ENCODE data around the gene NSUN2.

Gene NSUN2

DNA sequence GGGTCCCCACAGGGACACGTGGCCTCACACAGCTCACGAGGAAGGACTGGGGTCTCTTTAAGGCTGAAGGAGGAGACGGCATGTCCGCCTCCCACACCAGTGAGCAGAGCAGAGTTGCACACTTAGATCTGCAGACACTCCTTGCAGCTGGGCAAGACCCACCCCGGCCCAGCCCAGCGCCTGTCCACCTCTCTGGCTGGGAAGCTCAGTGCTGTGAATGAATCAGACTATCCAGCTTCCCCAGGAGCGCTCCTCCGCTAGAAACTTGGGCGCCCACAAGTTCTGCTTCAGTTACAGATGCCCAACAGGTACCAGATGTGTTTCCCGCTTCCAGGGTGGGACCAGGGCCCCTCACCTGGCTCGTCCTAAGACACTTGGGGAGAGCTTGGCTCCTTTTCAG is 78.9 kb downstream of the NSUN2 start:
- no peak for DNase-seq

DNA sequence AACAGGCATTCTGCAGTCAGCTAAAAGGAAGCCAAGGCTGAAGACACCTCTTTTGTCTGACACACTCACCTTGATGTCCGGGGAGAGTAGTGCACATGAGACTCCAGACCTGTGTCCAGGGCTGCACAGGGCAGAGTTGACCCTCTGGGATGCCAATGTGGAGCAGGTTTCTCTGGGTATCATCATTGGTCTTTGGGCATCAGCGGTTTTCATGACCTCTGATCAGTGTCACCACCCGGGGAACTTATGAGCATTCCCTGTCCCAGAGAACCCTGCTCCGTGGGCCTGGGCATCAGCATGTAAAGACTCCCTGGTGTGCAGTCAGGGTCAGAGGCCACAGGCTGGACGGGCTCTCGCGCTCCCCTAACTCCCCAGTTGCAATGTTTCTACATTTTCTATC is 80.2 kb downstream of the NSUN2 start:
- no peak for DNase-seq

- no peak for DNase-seq
Measured at GRCh38 chr5:6551955-6552313, 80.9 kb downstream of the NSUN2 start.

DNA sequence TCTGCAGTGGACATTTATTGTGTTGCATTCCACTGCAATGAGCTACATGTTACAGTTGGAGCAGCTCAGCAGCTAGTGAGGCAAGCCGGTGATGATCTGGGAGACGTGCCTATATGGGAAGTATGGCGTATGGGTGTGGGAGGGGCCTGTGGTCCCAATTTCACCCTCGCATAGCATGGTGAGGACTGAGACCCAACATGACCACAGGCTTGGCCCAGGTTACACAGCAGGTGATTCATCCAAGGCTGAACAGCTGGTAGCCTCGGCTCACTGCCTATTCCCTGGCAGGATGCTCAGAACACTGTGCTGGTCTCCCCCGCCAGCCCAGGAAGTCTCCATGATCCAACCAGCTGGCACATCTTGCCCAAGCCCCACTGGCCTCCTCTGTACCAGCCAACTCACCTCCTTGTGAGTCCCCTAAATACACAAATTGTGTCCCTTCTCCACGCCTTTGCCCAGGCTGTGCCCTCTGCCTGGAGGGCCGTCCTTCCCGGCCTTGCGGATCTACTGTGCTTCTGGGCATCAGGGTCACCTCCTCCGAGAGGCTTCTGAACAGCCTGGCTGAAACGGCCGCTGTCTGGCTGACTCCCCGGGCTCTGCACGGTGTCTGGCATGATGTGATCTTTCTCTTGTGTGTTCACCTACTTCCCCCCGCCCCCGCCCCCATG is 81.4 kb downstream of the NSUN2 start:
- DNase-seq = no peak

- no peak for DNase-seq
Measured at GRCh38 chr5:6550628-6551027, 82.2 kb downstream of the NSUN2 start.

Measured in CD4-positive, alpha-beta T cell treated with Interleukin-17A for 1 hour (primary cell).